T-cell (primary cell): ENCODE measurements around the gene KTN1. TPM values are rescaled to one million over a fixed set of nuclear protein-coding genes. Genes with fewer than 3 reads are reported as not detected.

Source experiments
- ATAC-seq, 4 experiments: fragments of 200-7000 bp in 3 of 4; fragments of 150-1000 bp in 1 of 4; cut with Tn5 transposase; replicated peaks in 1 of 4; 1 replicate in 3 of 4; 2 replicates in 1 of 4; pipeline ENCODE4 v1.10.0; 2021; ENCODE audit warnings: moderate library complexity in 3 of 4, mild to moderate bottlenecking in 2 of 4, moderate number of reproducible peaks in 1 of 4
- CTCF ChIA-PET, 2 donors: fragments of 300-600 bp; sonication (Branson Sonifier 250); formaldehyde crosslinking; loops; one replicate each; lab custom pipeline; 2022; ENCODE audit warnings: antibody characterized with exemption in 2 of 2; lab: Charles Lee
- POLR2A ChIA-PET, 2 donors: fragments of 300-600 bp; sonication (Branson Sonifier 250); formaldehyde crosslinking; loops; one replicate each; lab custom pipeline; 2022; ENCODE audit warnings: antibody characterized with exemption in 2 of 2; lab: Charles Lee
- DNase-seq, 35 experiments: peaks; one replicate each; pipeline versions ENCODE4 v3.0.0 to v3.0.0-alpha.2; 2013 to 2023
- H3K27ac ChIP-seq: one replicate; pipeline ENCODE4 v1.5.1; 2013; ENCODE audit warnings: low read length
- H3K27me3 ChIP-seq, 2 experiments: replicated peaks in 1 of 2; 1 replicate in 1 of 2; 2 replicates in 1 of 2; pipeline versions ENCODE4 v1.6.1 to v1.7.0; 2013; ENCODE audit warnings: low read length in 1 of 2, mixed read lengths in 1 of 2; ENCODE audit not compliant: control insufficient read depth in 2 of 2, insufficient read depth in 2 of 2; ENCODE audit errors: extremely low read depth in 1 of 2
- H3K36me3 ChIP-seq, 2 donors: 1 replicate in 1 of 2; 2 replicates in 1 of 2; pipeline versions ENCODE4 v1.6.1 to v1.7.0; 2013; ENCODE audit warnings: low read length in 1 of 2; ENCODE audit not compliant: control insufficient read depth in 2 of 2, insufficient read depth in 1 of 2; ENCODE audit errors: extremely low read depth in 1 of 2
- H3K4me1 ChIP-seq, 2 experiments: 1 replicate in 1 of 2; 2 replicates in 1 of 2; pipeline versions ENCODE4 v1.6.1 to v1.7.0; 2013; ENCODE audit warnings: low read length in 2 of 2, mixed read lengths in 1 of 2; ENCODE audit not compliant: insufficient read depth in 2 of 2, control insufficient read depth in 1 of 2; ENCODE audit errors: extremely low read depth in 1 of 2
- H3K4me3 ChIP-seq, 2 donors: 1 replicate in 1 of 2; 2 replicates in 1 of 2; pipeline versions ENCODE4 v1.5.1 to v1.7.0; 2013; ENCODE audit warnings: mild to moderate bottlenecking in 2 of 2, low read length in 1 of 2, moderate library complexity in 1 of 2; ENCODE audit not compliant: control insufficient read depth in 1 of 2; ENCODE audit errors: extremely low read depth in 1 of 2
- H3K9me3 ChIP-seq: 2 replicates; pipeline ENCODE4 v1.7.0; 2013
- H3K27ac Mint-ChIP-seq, 2 donors: one replicate each; pipeline ENCODE4 v1.8.0; 2020 to 2021; ENCODE audit warnings: mild to moderate bottlenecking in 2 of 2, mixed read lengths in 2 of 2
- H3K27me3 Mint-ChIP-seq, 2 donors: one replicate each; pipeline ENCODE4 v1.8.0; 2021 to 2022; ENCODE audit warnings: mixed read lengths in 2 of 2
- H3K36me3 Mint-ChIP-seq: one replicate; pipeline ENCODE4 v1.8.0; 2021; ENCODE audit warnings: mixed read lengths
- H3K4me1 Mint-ChIP-seq, 3 donors: one replicate each; pipeline ENCODE4 v1.8.0; 2020 to 2022; ENCODE audit warnings: mixed read lengths in 3 of 3, mild to moderate bottlenecking in 1 of 3
- H3K4me3 Mint-ChIP-seq, 3 donors: one replicate each; pipeline ENCODE4 v1.8.0; 2020 to 2022; ENCODE audit warnings: mild to moderate bottlenecking in 3 of 3, mixed read lengths in 3 of 3, moderate library complexity in 3 of 3
- H3K9me3 Mint-ChIP-seq, 3 donors: one replicate each; pipeline ENCODE4 v1.8.0; 2020 to 2022; ENCODE audit warnings: mixed read lengths in 3 of 3
- WGBS: methylation state at CpG from one replicate; pipeline ENCODE4 v1.1.5; 2013; ENCODE audit warnings: missing lambda C conversion rate; ENCODE audit not compliant: insufficient coverage; 5-methylcytosine and 5-hydroxymethylcytosine counted together
- total RNA-seq, 35 experiments: library from RNA in 6 of 35; stranded (reverse) in 6 of 35; fragments of 120-200 nt in 1 of 35; gene quantifications; one replicate each; pipeline versions ENCODE4 v1.2.1 to v1.2.4 and lab custom pipeline; 2013 to 2026

Gene KTN1
- total RNA-seq, 5 donors from 2014 or later (not counting 1 experiment from before 2014, with no cell fraction given) = 82.5 to 109 (median 85.4) TPM

DNA sequence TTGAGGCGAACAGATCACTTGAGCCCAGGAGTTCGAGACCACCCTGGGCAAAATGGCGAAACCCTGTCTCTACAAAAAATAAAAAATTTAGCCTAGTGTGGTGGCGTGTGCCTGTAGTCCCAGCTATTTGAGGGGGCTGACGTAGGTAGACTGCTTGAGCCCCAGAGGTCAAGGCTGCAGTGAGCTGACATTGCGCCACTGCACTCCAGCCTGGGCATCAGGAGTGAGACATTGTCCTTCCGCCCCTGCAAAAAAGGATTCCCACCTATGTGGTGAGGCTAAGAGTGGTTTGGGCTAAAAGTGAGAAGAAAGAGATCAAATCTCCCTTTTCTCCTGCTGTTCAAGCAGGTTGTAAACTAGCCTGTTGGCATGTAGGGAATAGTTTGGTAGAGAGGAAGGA lies 5.0 kb upstream of the KTN1 start:
- no peaks in the 10 kb centered on the region for H3K36me3 ChIP-seq
- Mint-ChIP-seq H3K27ac (no peak overlapping the region), H3K27me3 (peaks cover 0 to 2% of the 10 kb centered on the region in 2 donors), H3K36me3 (peaks cover 3% of the 10 kb centered on the region), H3K4me1 (peaks cover 14 to 20% (median 19%) of the 10 kb centered on the region in 3 donors), H3K9me3 (no peaks in the 10 kb centered on the region), H3K4me3 (no peak overlapping the region)
- CTCF ChIA-PET = no interaction called here
- H3K27ac ChIP-seq = no peak overlapping the region
- H3K27me3 ChIP-seq = no peaks in the 10 kb centered on the region
- 100% methylated on average over 3 of the region's 7 CpGs for WGBS
- peaks cover 0 to 10% of the 10 kb centered on the region in 2 experiments for H3K4me1 ChIP-seq
- H3K9me3 ChIP-seq = no peaks in the 10 kb centered on the region
- POLR2A ChIA-PET = interaction anchor here (0.5 to 0.6 kb wide), 4 partner anchors 12 to 502 kb away, joined by 3 to 10 read pairs (median 6); no protein-coding TSS in a partner anchor
- no peak for ATAC-seq
- H3K4me3 ChIP-seq = no peak overlapping the region
- DNase-seq = no peak

- no peaks in the 10 kb centered on the region for H3K27me3 ChIP-seq
- Mint-ChIP-seq H3K4me3 (no peak overlapping the region), H3K27me3 (no peaks in the 10 kb centered on the region), H3K36me3 (no peaks in the 10 kb centered on the region), H3K4me1 (peaks cover 26 to 29% (median 28%) of the 10 kb centered on the region in 3 donors), H3K27ac (no peak overlapping the region), H3K9me3 (no peaks in the 10 kb centered on the region)
- H3K36me3 ChIP-seq = no peaks in the 10 kb centered on the region
- ChIA-PET CTCF (interaction anchor here in 1 of 2 donors (0.6 kb wide), 1 partner anchor 19 kb away, joined by 4 read pairs; no protein-coding TSS in a partner anchor), POLR2A (interaction anchor here in 1 of 2 donors (0.5 to 1.2 kb wide), 3 partner anchors 22 to 526 kb away, joined by 3 to 5 read pairs (median 4); partner anchors contain the start of gene MAPK1IP1L)
- no peak for DNase-seq
- no peak overlapping the region for H3K4me3 ChIP-seq
- peaks cover 12 to 20% of the 10 kb centered on the region in 2 experiments for H3K4me1 ChIP-seq
- ATAC-seq = no peak
- no peak overlapping the region for H3K27ac ChIP-seq
- no CpG with 5 or more reads among the region's 4 CpGs for WGBS
- no peaks in the 10 kb centered on the region for H3K9me3 ChIP-seq
Measured at GRCh38 chr14:55577229-55577628, 2.8 kb upstream of the KTN1 start.

- DNase-seq (no peak), ATAC-seq (no peak)
- Mint-ChIP-seq H3K27me3 (no peaks in the 10 kb centered on the region), H3K36me3 (no peaks in the 10 kb centered on the region), H3K4me3 (peak overlapping the region; percentile 93 to 94 (median 93)), H3K4me1 (peaks cover 26 to 29% (median 28%) of the 10 kb centered on the region in 3 donors), H3K9me3 (no peaks in the 10 kb centered on the region), H3K27ac (peak overlapping the region in 1 of 2 donors; percentile 93)
- peaks cover 13 to 20% of the 10 kb centered on the region in 2 experiments for H3K4me1 ChIP-seq
- ChIA-PET CTCF (interaction anchor here in 1 of 2 donors (0.6 kb wide), 1 partner anchor 387 kb away, joined by 3 read pairs; the partner anchor contains the start of gene DLGAP5), POLR2A (interaction anchor here in 1 of 2 donors (0.6 kb wide), 2 partner anchors 18 to 1131 kb away, joined by 4 to 8 read pairs; no protein-coding TSS in a partner anchor)
- H3K27ac ChIP-seq = no peak overlapping the region
- WGBS = 100% methylated on average over 1 of the region's 8 CpGs
- no peaks in the 10 kb centered on the region for H3K9me3 ChIP-seq
- H3K36me3 ChIP-seq = no peaks in the 10 kb centered on the region
- H3K27me3 ChIP-seq = no peaks in the 10 kb centered on the region
- H3K4me3 ChIP-seq = no peak overlapping the region
Measured at GRCh38 chr14:55578511-55578910, 1.5 kb upstream of the KTN1 start.

GRCh38 chr14:55580470-55581341 lies 699 bp downstream of the KTN1 start:
- Histone ChIP-seq H3K27ac (peak overlapping the region; percentile 48), H3K4me1 (peaks cover 17 to 22% of the 10 kb centered on the region in 2 experiments), H3K27me3 (no peaks in the 10 kb centered on the region), H3K9me3 (no peaks in the 10 kb centered on the region), H3K4me3 (peak overlapping the region; percentile 70 to 91), H3K36me3 (no peaks in the 10 kb centered on the region)
- Mint-ChIP-seq H3K4me3 (peak overlapping the region; percentile 81 to 91 (median 90)), H3K27ac (peak overlapping the region; percentile 82 to 88), H3K9me3 (no peaks in the 10 kb centered on the region), H3K36me3 (no peaks in the 10 kb centered on the region), H3K4me1 (peaks cover 32 to 33% (median 32%) of the 10 kb centered on the region in 3 donors), H3K27me3 (no peaks in the 10 kb centered on the region)
- under 1% methylated on average over 76 of the region's 84 CpGs for WGBS
- POLR2A ChIA-PET = interaction anchor here in 1 of 2 donors (0.6 to 0.8 kb wide), 2 partner anchors 13 to 313 kb away, joined by 3 to 4 read pairs; no protein-coding TSS in a partner anchor
- peak; percentile 66 to 74 (median 70) for ATAC-seq
- CTCF ChIA-PET = interaction anchor here in 1 of 2 donors (0.5 to 1.7 kb wide), 4 partner anchors 58 to 537 kb away, joined by 3 to 9 read pairs (median 4); no protein-coding TSS in a partner anchor
- DNase-seq = peak; percentile 11 to 72 (median 39)

- Mint-ChIP-seq H3K27me3 (no peaks in the 10 kb centered on the region), H3K4me3 (peak overlapping the region; percentile 81 to 91 (median 90)), H3K36me3 (no peaks in the 10 kb centered on the region), H3K4me1 (peaks cover 39 to 40% (median 39%) of the 10 kb centered on the region in 3 donors), H3K9me3 (no peaks in the 10 kb centered on the region), H3K27ac (peak overlapping the region; percentile 82 to 88)
- H3K27me3 ChIP-seq = no peaks in the 10 kb centered on the region
- peak in 3 of 35 experiments; percentile 2 to 4 (median 2) for DNase-seq
- POLR2A ChIA-PET = interaction anchor here in 1 of 2 donors (0.6 kb wide), 2 partner anchors 8 to 314 kb away, joined by 3 read pairs; no protein-coding TSS in a partner anchor
- CTCF ChIA-PET = interaction anchor here in 1 of 2 donors (0.5 to 1.7 kb wide), 4 partner anchors 57 to 536 kb away, joined by 3 to 9 read pairs (median 4); no protein-coding TSS in a partner anchor
- 10% methylated on average over 5 of the region's 6 CpGs for WGBS
- peak overlapping the region; percentile 48 for H3K27ac ChIP-seq
- peak in 1 of 4 experiments; percentile 2 for ATAC-seq
- no peaks in the 10 kb centered on the region for H3K36me3 ChIP-seq
- H3K4me1 ChIP-seq = peaks cover 18 to 22% of the 10 kb centered on the region in 2 experiments
- no peaks in the 10 kb centered on the region for H3K9me3 ChIP-seq
- H3K4me3 ChIP-seq = peak overlapping the region; percentile 70 to 91
Measured at GRCh38 chr14:55581342-55581771, 1.4 kb downstream of the KTN1 start.

DNA sequence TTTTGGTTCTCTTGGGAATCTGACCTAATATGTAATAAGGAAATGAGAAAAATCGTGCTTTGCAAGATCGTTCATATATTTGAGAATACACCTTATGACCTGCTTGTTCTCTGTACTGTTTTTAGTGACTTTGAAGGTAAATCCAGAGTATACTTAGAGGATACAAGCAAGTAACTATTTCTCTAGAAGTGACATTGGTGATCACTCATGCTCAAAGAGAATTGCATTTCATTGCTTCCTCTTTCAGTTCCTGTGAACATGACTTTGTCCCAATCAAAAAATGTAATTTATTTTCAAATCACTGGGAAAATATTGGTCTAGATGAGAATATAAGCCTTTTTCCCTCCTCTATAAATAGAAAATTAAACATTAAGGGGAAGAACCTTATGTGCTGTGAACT lies 2.7 kb downstream of the KTN1 start:
- H3K9me3 ChIP-seq = no peaks in the 10 kb centered on the region
- Mint-ChIP-seq H3K9me3 (no peaks in the 10 kb centered on the region), H3K4me1 (peaks cover 50 to 53% (median 51%) of the 10 kb centered on the region in 3 donors), H3K27ac (peak overlapping the region in 1 of 2 donors; percentile 4), H3K4me3 (peak overlapping the region in 2 of 3 donors; percentile 14 to 34), H3K27me3 (no peaks in the 10 kb centered on the region), H3K36me3 (no peaks in the 10 kb centered on the region)
- no peak for ATAC-seq
- no peaks in the 10 kb centered on the region for H3K27me3 ChIP-seq
- no peaks in the 10 kb centered on the region for H3K36me3 ChIP-seq
- peaks cover 22 to 24% of the 10 kb centered on the region in 2 experiments for H3K4me1 ChIP-seq
- ChIA-PET POLR2A (no interaction called here), CTCF (no interaction called here)
- no CpG with 5 or more reads among the region's 2 CpGs for WGBS
- DNase-seq = no peak
- no peak overlapping the region for H3K27ac ChIP-seq
- no peak overlapping the region for H3K4me3 ChIP-seq
